ENCODE results near the gene TLR2. TPM values are rescaled to one million over a fixed set of nuclear protein-coding genes. Genes with fewer than 3 reads are reported as not detected.
"Not testable (repeated sequence)": the region's sequence is repeated elsewhere in the genome, so short reads cannot be mapped to it uniquely, and the experiment has no call there.

Gene TLR2
- total RNA-seq, 1 experiment from 2014 or later = not detected

DNA sequence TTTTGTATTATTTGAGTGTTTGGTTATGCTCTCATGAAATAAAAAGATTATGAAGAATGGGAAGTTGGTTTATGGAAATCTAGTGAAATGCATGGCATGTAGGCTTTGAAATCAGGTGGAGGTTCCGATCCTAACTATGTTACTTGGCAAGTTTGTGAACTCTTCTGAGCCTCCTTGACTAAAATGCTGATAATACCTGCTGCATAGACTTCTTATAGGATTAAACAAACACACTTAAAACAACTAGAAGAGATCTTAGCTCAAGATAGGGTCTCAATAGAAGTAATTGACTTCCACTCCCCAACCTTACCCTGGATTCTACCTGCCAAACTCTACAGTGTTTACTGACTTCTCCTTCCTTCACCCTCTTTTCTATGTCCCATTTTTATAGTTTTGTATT lies 22.2 kb upstream of the TLR2 start:
- no peak for DNase-seq (ENCODE audit: low spot score)

DNA sequence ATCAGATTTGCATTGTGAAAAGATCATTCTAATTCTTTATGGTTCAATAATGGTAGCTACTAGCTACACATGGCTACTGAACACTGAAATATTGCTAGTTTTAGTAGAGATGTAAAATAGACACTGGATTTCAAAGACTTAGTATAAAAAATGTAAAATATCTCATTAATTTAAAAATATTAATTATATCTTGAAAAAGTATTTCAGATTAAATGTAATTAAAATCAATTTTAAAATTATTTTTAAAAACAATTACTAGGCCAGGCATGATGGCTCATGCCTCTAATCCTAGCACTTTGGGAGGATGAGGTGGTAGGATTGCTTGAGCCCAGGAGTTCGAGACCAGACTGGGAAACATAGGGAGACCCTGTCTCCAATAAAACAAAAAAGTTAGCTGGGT lies 20.4 kb upstream of the TLR2 start:
- no peak for DNase-seq (ENCODE audit: low spot score)

DNA sequence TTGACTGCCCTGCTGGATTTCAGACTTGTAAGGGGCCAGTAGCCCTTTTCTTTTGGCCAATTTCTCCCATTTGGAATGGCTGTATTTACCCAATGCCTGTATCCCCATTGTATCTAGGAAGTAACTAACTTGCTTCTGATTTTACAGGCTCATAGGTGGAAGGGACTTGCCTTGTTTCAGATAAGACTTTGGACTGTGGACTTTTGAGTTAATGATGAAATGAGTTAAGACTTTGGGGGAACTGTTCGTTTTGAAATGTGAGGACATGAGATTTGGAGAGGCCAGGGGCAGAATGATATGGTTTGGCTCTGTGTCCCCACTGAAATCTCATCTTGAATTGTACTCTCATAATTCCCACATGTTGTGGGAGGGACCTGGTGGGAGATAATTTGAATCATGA lies 17.6 kb upstream of the TLR2 start:
- DNase-seq (ENCODE audit: low spot score) = not testable (repeated sequence)

- DNase-seq (ENCODE audit: low spot score) = no peak
Measured at GRCh38 chr4:153668647-153669046, 15.4 kb upstream of the TLR2 start.

DNA sequence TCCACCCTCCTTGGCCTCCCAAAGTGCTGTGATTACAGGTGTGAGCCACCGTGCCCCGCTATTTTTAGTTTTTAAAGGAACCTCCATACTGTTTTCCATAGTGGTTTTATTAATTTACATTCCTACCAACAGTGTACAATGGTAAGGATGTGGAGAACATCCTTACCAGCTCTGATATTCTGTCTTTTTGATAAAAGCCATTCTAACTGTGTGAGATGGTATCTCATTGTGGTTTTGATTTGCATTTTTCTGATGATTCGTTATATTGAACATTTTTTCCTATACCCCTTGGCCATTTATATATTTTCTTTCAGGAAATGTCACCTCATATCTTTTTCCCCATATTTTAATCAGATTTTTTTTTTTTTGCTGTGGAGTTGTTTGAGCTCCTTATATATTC lies 14.2 kb upstream of the TLR2 start:
- no peak for DNase-seq (ENCODE audit: low spot score)

- DNase-seq (ENCODE audit: low spot score) = no peak
Measured at GRCh38 chr4:153676486-153676885, 7.6 kb upstream of the TLR2 start.

GRCh38 chr4:153676984-153677383 lies 7.1 kb upstream of the TLR2 start:
- peak; percentile 59 for DNase-seq (ENCODE audit: low spot score)

DNA sequence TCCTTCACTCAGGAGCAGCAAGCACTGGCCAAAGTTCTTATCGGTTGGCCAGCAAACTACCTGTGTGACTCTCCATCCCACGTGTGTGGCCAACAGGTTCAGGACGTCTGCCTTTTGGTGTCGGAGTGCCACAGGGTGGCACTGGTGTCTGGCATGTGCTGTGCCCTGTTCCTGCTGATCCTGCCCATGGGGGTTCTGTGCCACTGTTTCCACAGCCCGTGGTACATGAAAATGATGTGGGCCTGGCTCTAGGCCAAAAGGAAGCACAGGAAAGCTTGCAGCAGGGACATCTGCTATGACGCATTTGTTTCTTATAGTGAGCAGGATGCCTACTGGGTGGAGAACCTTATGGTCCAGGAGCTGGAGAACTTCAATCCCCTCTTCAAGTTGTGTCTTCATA lies 4.6 kb upstream of the TLR2 start:
- no peak for DNase-seq (ENCODE audit: low spot score)

DNA sequence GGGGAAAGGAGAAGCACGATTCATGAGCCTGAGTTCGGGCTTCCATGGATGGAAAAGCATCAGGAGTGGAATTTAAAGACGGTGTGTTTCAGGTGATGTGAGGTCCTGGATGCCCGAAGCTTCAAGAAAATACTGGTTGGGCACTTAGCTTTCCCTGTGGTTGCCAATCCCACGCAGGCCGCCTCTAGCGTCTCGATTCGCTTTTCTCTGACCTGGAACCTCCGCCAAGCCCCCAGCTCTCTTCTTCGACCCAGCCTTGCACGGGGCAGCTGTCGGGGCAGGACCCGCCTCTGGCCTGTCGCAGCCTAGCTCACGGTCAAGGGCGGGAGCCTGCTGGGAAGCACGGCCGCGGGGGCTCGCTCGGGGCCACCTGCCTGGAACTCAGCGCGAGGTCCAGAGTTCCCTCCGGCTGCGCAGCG lies 308 bp upstream of the TLR2 start:
- DNase-seq (ENCODE audit: low spot score) = no peak

GRCh38 chr4:153684971-153685371 lies 891 bp downstream of the TLR2 start:
- DNase-seq (ENCODE audit: low spot score) = no peak

GRCh38 chr4:153704522-153704921 lies 20.4 kb downstream of the TLR2 start:
- DNase-seq (ENCODE audit: low spot score) = no peak

GRCh38 chr4:153705743-153706468 lies 21.8 kb downstream of the TLR2 start:
- no peak for DNase-seq (ENCODE audit: low spot score)

GRCh38 chr4:153706519-153706918 lies 22.4 kb downstream of the TLR2 start:
- no peak for DNase-seq (ENCODE audit: low spot score)

DNA sequence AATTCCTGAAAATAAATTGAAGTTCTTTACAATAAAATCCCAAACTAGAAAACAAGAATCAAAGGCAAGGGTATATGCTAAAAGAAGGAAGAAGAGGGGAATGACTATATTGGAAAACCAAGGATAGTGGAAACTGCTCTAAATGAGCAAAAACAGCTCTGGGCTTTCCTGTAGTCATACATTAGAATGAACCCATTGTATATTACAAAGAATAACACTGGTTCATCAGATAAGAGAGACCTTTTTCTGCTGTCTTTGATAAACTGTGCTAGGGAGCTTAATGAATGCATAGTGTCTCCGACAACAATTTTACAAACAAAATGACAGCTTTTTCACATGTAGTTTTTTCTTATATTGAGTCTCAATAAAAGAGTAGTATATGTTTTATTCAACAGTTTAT lies 26.6 kb downstream of the TLR2 start:
- no peak for DNase-seq (ENCODE audit: low spot score)

DNA sequence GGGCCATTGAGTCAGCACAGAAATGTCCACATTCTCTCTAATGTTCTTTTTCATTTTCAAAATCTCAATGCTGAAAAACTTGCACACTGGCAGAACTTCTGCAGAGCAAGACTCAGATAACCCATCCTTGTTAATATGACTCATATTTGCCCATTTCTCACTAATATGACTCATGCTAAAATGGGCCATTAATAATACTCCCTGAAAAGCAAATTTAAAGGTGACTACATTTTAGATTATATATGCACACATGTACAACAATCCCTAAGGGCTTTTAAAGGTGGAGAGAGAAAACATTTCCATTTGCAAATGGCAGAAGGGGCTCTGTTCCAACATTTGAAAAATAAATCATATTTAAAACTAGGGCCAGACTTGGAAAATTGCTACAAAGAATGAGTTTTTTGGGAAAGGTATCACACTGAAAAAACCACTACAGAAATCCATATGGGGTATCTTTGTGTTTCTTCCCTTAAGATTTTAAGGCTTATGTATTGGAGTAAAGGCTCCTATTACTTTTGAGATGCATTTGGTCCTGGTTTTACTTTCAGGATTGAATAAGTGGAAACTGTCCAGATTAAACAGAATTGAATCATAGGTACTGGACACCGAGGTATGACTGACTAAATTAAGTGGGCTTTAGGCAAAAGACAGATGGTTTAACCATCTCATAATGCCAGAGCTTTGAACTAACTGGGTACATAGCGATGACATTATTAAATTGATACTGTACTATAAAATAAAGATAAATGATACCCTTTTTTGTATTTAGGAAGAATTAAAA lies 30.0 kb downstream of the TLR2 start:
- no peak for DNase-seq (ENCODE audit: low spot score)

GRCh38 chr4:153722036-153722435 lies 38.0 kb downstream of the TLR2 start:
- no peak for DNase-seq (ENCODE audit: low spot score)

GRCh38 chr4:153724606-153725005 lies 40.5 kb downstream of the TLR2 start:
- DNase-seq (ENCODE audit: low spot score) = no peak

DNA sequence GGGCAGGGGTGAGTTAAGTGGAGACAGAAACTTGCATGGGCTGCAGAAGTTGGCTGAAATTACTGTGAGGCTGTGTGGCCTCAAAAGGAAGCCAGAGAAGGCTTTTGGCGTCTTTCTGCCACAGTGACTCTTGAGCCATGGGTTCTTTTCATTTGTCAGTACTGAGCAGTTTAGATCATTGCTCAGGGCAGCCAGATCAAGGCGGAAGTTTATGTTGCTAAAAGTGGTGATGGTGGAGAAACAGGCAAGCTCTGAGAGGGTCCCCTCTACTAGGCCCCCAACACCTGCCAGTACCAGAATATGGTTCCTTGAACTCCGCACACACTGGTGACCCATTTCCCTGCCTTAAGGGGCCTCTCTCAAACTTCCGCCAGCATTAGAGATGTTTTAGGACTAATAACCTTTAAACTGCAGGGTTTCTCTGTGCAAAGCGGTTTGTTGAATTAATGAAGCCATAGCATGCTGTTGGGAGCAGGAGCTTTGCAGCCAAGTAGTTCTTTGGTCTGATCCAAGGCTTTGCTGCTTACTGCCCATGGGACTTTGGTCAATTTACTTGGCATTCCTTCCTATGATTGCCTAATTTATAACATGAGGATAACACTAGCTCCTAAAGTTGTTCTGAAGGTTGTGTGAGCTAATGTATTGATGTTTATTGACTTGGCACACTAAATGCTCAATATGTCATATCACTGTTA lies 41.2 kb downstream of the TLR2 start:
- no peak for DNase-seq (ENCODE audit: low spot score)

DNA sequence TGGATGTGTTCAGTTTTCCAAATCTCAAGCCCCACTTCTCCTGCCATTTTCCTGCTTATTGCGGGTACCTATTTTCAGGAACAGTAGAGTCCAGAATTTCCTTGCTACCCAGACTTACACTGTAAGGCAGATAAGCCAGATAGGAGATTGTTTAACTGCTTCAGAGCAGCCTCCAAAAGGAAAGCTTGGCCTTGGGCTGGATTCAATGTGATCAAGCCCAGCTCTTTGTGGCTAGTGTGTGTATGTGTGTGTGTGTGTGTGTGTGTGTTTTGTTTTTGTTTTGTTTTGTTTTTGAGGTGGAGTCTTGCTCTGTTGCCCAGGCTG lies 41.7 kb downstream of the TLR2 start:
- DNase-seq (ENCODE audit: low spot score) = no peak

GRCh38 chr4:153728151-153728550 lies 44.1 kb downstream of the TLR2 start:
- no peak for DNase-seq (ENCODE audit: low spot score)

DNA sequence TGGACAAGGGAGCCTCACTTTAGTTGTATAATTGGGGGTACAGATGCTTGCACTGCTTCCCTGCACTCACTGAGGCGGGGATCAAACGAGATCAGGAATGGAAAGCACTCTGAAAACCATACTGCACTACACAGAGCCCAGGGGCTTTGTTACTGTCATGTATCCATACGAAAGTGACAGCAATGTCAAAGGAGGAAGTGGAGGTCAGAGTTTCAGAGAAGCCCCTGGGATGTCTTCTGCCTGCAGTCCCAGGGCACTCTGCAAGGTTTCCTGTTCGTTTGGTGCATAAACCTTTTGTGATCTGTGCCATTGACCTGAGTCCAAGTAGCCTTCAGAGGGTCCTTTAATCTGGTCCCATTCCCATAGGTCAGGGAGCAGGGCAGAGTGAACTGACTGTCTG lies 44.6 kb downstream of the TLR2 start:
- DNase-seq (ENCODE audit: low spot score) = no peak

GRCh38 chr4:153729895-153730294 lies 45.8 kb downstream of the TLR2 start:
- no peak for DNase-seq (ENCODE audit: low spot score)

GRCh38 chr4:153731239-153731638 lies 47.2 kb downstream of the TLR2 start:
- DNase-seq (ENCODE audit: low spot score) = peak; percentile 76
